GM23338 (cell line): Measurements from ENCODE around the gene ZNF816. TPM values are rescaled to one million over a fixed set of nuclear protein-coding genes. Genes with fewer than 3 reads are reported as not detected.

Source experiments
- ATAC-seq: fragments of 200-7000 bp; cut with Tn5 transposase; 3 replicates; pipeline ENCODE4 v1.9.1; 2020
- DNase-seq: peaks from one replicate; pipeline ENCODE4 v3.0.0-alpha.2; 2015; ENCODE audit warnings: low spot score
- H2AFZ ChIP-seq: fragments of 200-600 bp; sonication (generic); 2 replicates; pipeline ENCODE4 v1.8.0; 2016; ENCODE audit warnings: antibody characterized with exemption, mild to moderate bottlenecking, moderate library complexity
- H3F3A ChIP-seq: fragments of 200-600 bp; sonication (generic); replicated peaks from 2 replicates; pipeline ENCODE4 v1.8.0; 2017; ENCODE audit warnings: antibody characterized with exemption, mixed run types, low read depth
- H3K27ac ChIP-seq: fragments of 200-600 bp; sonication (generic); 2 replicates; pipeline ENCODE4 v1.6.1; 2016; ENCODE audit warnings: low read depth
- H3K27me3 ChIP-seq: fragments of 200-600 bp; sonication (generic); 2 replicates; pipeline ENCODE4 v1.8.0; 2016; ENCODE audit warnings: mild to moderate bottlenecking, mixed run types, moderate library complexity; ENCODE audit not compliant: insufficient read depth
- H3K36me3 ChIP-seq: fragments of 200-600 bp; sonication (generic); 2 replicates; pipeline ENCODE4 v1.8.0; 2016; ENCODE audit warnings: mild to moderate bottlenecking; ENCODE audit not compliant: insufficient read depth
- H3K4me1 ChIP-seq: fragments of 200-600 bp; sonication (generic); 2 replicates; pipeline ENCODE4 v1.8.0; 2016; ENCODE audit warnings: mild to moderate bottlenecking, moderate library complexity; ENCODE audit not compliant: insufficient read depth
- H3K4me2 ChIP-seq: fragments of 200-600 bp; sonication (generic); 2 replicates; pipeline ENCODE4 v1.7.1; 2017; ENCODE audit warnings: mixed run types
- H3K4me3 ChIP-seq: fragments of 200-600 bp; sonication (generic); 2 replicates; pipeline ENCODE4 v1.6.1; 2016; ENCODE audit warnings: mixed run types
- H3K79me2 ChIP-seq: fragments of 200-600 bp; sonication (generic); replicated peaks from 2 replicates; pipeline ENCODE4 v1.8.0; 2017; ENCODE audit warnings: mild to moderate bottlenecking; ENCODE audit not compliant: insufficient read depth
- H3K9me2 ChIP-seq: fragments of 200-600 bp; sonication (generic); 2 replicates; pipeline ENCODE4 v1.8.0; 2017; ENCODE audit not compliant: insufficient read depth
- H4K20me1 ChIP-seq: fragments of 200-600 bp; sonication (generic); replicated peaks from 2 replicates; pipeline ENCODE4 v1.8.0; 2017; ENCODE audit warnings: mild to moderate bottlenecking; ENCODE audit not compliant: insufficient read depth
- H3K27ac Mint-ChIP-seq: 2 replicates; pipeline ENCODE4 v1.8.0; 2020; ENCODE audit warnings: inconsistent platforms, mild to moderate bottlenecking, moderate library complexity, mixed read lengths
- H3K27me3 Mint-ChIP-seq: 3 replicates; pipeline ENCODE4 v1.8.0; 2022; ENCODE audit warnings: low read depth, mild to moderate bottlenecking, moderate library complexity, mixed read lengths, inconsistent platforms; ENCODE audit not compliant: insufficient read depth, poor library complexity
- H3K36me3 Mint-ChIP-seq: 3 replicates; pipeline ENCODE4 v1.8.0; 2021; ENCODE audit warnings: low read depth, mild to moderate bottlenecking, inconsistent platforms, moderate library complexity, mixed read lengths
- H3K4me1 Mint-ChIP-seq: 3 replicates; pipeline ENCODE4 v1.8.0; 2020; ENCODE audit warnings: mild to moderate bottlenecking, inconsistent platforms, mixed read lengths
- H3K4me3 Mint-ChIP-seq: 3 replicates; pipeline ENCODE4 v1.8.0; 2021; ENCODE audit warnings: moderate library complexity, mild to moderate bottlenecking, inconsistent platforms, mixed read lengths
- H3K9me3 Mint-ChIP-seq: 3 replicates; pipeline ENCODE4 v1.8.0; 2020; ENCODE audit warnings: moderate library complexity, mild to moderate bottlenecking, inconsistent platforms, mixed read lengths
- CREB1 ChIP-seq: fragments of 250-450 bp; sonication (Bioruptor Pico); IDR thresholded peaks from 2 replicates; pipeline ENCODE4 v1.5.0; 2020; ENCODE audit warnings: low read depth, mild to moderate bottlenecking, moderate library complexity
- EZH2 ChIP-seq: fragments of 200-600 bp; sonication (generic); IDR thresholded peaks from one replicate; pipeline ENCODE4 v1.8.0; 2017; ENCODE audit warnings: antibody characterized with exemption, mild to moderate bottlenecking, low read depth; ENCODE audit not compliant: unreplicated experiment
- EZH2phosphoT487 ChIP-seq: fragments of 200-600 bp; sonication (generic); IDR thresholded peaks from one replicate; pipeline ENCODE4 v1.8.1; 2018; ENCODE audit warnings: antibody characterized with exemption; ENCODE audit not compliant: unreplicated experiment
- JUNB ChIP-seq: IDR thresholded peaks from one replicate; pipeline ENCODE4 v1.6.1; 2016; ENCODE audit warnings: antibody characterized with exemption; ENCODE audit not compliant: unreplicated experiment
- NANOG ChIP-seq: IDR thresholded peaks from 2 replicates; pipeline ENCODE4 v1.6.1; 2016; ENCODE audit warnings: antibody characterized with exemption, borderline replicate concordance
- POLR2AphosphoS5 ChIP-seq: IDR thresholded peaks from 2 replicates; pipeline ENCODE4 v1.6.1; 2016; ENCODE audit warnings: antibody characterized with exemption, low read depth
- STAT1 ChIP-seq: IDR thresholded peaks from one replicate; pipeline ENCODE4 v1.6.1; 2016; ENCODE audit warnings: antibody characterized with exemption; ENCODE audit not compliant: unreplicated experiment
- ZNF331 ChIP-seq: fragments of 250-450 bp; sonication (Bioruptor Pico); IDR thresholded peaks from 2 replicates; pipeline ENCODE4 v1.5.0; 2020; ENCODE audit warnings: low read depth, mild to moderate bottlenecking, moderate library complexity
- polyA plus RNA-seq: library from polyadenylated mRNA; unstranded; fragments of >200 nt; fragmentation: Nextera tagmentation; extraction: Ambion mirVana; gene quantifications from 2 replicates; pipeline ENCODE4 v1.2.1, GENCODE V29; 2016
- total RNA-seq: library from RNA; depleted of rRNA; stranded (reverse); fragments of >200 nt; shearing (Covaris generic); gene quantifications from 2 replicates; pipeline ENCODE4 v1.2.3, GENCODE V29; 2014
- TF ChIP-seq, protein P1 (sequence below), 2 experiments: fragments of 200-600 bp in 1 of 2; sonication (generic) in 1 of 2; conservative IDR thresholded peaks; 2 replicates each; pipeline versions ENCODE4 v1.5.1 to v1.6.1; 2016 to 2017; ENCODE audit warnings: antibody characterized with exemption in 2 of 2, low read depth in 2 of 2, mild to moderate bottlenecking in 2 of 2, moderate library complexity in 1 of 2
- TF ChIP-seq, protein P2 (sequence below): IDR thresholded peaks from 2 replicates; pipeline ENCODE4 v1.6.1; 2016; ENCODE audit warnings: antibody characterized with exemption
- TF ChIP-seq, protein P3 (sequence below): IDR thresholded peaks from one replicate; pipeline ENCODE4 v1.6.1; 2018; ENCODE audit warnings: antibody characterized with exemption; ENCODE audit not compliant: unreplicated experiment

The ZNF816 gene
- total and polyA plus RNA-seq, 2 experiments from 2014 or later = 7.0 to 9.5 TPM

DNA sequence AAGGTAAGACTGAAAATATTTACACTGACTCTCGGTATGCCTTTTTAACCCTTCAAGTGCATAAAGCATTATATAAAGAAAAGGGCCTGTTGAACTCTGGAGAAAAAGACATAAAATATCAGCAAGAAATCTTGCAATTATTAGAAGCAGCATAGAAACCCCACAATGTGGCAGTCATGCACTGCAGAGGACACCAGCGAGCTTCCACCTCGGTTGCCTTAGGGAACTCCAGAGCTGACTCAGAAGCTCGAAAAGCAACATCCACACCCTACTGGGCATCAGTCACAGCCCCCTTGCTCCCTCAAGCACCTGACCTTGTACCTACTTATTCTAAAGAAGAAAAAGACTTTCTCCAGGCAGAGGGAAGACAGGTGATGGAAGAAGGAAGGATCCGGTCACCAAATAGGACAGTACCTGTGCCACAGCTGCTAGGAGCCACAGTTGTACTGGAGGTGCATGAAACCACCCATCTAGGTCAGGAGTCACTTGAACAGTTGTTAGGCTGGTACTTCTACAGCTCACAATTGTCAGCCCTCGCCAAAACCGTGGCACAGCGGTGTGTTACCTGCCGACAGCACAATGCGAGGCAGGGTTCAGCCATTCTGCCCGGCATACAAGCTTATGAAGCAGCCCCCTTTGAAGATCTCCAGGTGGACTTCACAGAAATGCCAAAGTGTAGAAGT, 2.9 kb downstream of the ZNF816 start:
- Mint-ChIP-seq H3K36me3 (peaks cover 40% of the 10 kb centered on the region), H3K27ac (no peak overlapping the region), H3K4me3 (no peak overlapping the region), H3K27me3 (peaks cover under 1% of the 10 kb centered on the region), H3K4me1 (peaks cover 17% of the 10 kb centered on the region), H3K9me3 (no peaks in the 10 kb centered on the region; the same call in 2 of the 3 replicates)
- Histone ChIP-seq H3K36me3 (0 out of 2 replicates have a peak, but pooled peaks cover under 1% of the 10 kb centered on the region), H3K4me3 (no peak overlapping the region), H3K4me2 (no peak overlapping the region), H2AFZ (no peak overlapping the region), H3K9me2 (no peaks in the 10 kb centered on the region), H3F3A (no peaks in the 10 kb centered on the region; the same call in 1 of the 2 replicates), H3K27ac (no peak overlapping the region), H4K20me1 (peaks cover 7% of the 10 kb centered on the region; the same call in 1 of the 2 replicates), H3K27me3 (no peaks in the 10 kb centered on the region), H3K4me1 (peaks cover 17% of the 10 kb centered on the region), H3K79me2 (peaks cover 32% of the 10 kb centered on the region)
- DNase-seq (no peak), ATAC-seq (no peak)
- no peak for TF ChIP-seq ZNF331 (CRISPR knock-in tag)
- TF ChIP-seq, protein P1, sequence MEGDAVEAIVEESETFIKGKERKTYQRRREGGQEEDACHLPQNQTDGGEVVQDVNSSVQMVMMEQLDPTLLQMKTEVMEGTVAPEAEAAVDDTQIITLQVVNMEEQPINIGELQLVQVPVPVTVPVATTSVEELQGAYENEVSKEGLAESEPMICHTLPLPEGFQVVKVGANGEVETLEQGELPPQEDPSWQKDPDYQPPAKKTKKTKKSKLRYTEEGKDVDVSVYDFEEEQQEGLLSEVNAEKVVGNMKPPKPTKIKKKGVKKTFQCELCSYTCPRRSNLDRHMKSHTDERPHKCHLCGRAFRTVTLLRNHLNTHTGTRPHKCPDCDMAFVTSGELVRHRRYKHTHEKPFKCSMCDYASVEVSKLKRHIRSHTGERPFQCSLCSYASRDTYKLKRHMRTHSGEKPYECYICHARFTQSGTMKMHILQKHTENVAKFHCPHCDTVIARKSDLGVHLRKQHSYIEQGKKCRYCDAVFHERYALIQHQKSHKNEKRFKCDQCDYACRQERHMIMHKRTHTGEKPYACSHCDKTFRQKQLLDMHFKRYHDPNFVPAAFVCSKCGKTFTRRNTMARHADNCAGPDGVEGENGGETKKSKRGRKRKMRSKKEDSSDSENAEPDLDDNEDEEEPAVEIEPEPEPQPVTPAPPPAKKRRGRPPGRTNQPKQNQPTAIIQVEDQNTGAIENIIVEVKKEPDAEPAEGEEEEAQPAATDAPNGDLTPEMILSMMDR (conservative IDR thresholded peaks at IDR 0.05; ENCODE audit: low read depth in 2 of 2) = 0 out of 4 replicates have a peak, but pooled peaks of 1 of the 2 experiments have one; percentile 8

DNA sequence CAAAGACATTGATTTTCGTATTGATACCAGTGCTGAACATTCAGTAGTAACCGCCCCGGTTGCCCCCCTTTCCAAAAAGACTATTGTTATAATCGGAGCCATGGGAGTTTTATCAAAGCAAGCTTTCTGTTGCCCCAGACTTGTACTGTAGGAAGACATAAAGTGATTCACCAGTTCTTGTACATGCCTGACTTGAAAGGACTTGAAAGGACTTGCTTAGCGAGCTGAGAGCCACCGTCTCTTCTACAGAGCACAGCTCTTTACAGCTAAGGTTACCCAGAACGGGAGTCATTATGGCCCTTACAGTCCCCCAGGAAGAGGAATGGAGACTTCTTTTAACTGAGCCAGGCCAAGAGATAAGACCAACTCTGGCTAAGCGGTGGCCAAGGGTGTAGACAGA, 5.1 kb downstream of the ZNF816 start:
- Histone ChIP-seq H2AFZ (no peak overlapping the region), H3K27me3 (no peaks in the 10 kb centered on the region), H3K4me3 (no peak overlapping the region), H4K20me1 (peaks cover 8% of the 10 kb centered on the region; the same call in 1 of the 2 replicates), H3K27ac (no peak overlapping the region), H3K79me2 (peaks cover 32% of the 10 kb centered on the region), H3K36me3 (0 out of 2 replicates have a peak, but pooled peaks cover 11% of the 10 kb centered on the region), H3F3A (no peaks in the 10 kb centered on the region), H3K4me1 (peaks cover 9% of the 10 kb centered on the region), H3K4me2 (no peak overlapping the region), H3K9me2 (no peaks in the 10 kb centered on the region; the same call in 1 of the 2 replicates)
- Mint-ChIP-seq H3K4me3 (no peak overlapping the region), H3K27ac (no peak overlapping the region), H3K27me3 (peaks cover 2% of the 10 kb centered on the region), H3K9me3 (peaks cover 5% of the 10 kb centered on the region; the same call in 2 of the 3 replicates), H3K36me3 (peaks cover 57% of the 10 kb centered on the region), H3K4me1 (peaks cover 7% of the 10 kb centered on the region)
- no peak for DNase-seq
- ATAC-seq = no peak
- no peak for TF ChIP-seq JUNB
- no peak for TF ChIP-seq POLR2AphosphoS5
- TF ChIP-seq, protein P2, sequence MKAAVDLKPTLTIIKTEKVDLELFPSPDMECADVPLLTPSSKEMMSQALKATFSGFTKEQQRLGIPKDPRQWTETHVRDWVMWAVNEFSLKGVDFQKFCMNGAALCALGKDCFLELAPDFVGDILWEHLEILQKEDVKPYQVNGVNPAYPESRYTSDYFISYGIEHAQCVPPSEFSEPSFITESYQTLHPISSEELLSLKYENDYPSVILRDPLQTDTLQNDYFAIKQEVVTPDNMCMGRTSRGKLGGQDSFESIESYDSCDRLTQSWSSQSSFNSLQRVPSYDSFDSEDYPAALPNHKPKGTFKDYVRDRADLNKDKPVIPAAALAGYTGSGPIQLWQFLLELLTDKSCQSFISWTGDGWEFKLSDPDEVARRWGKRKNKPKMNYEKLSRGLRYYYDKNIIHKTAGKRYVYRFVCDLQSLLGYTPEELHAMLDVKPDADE = no peak
- TF ChIP-seq STAT1 = no peak
- TF ChIP-seq CREB1 (CRISPR knock-in tag) = no peak
- TF ChIP-seq, protein P1 (conservative IDR thresholded peaks at IDR 0.05; ENCODE audit: low read depth in 2 of 2) = no peak
- no peak for TF ChIP-seq NANOG
- TF ChIP-seq EZH2 = no peak
- TF ChIP-seq EZH2phosphoT487 = no peak
- TF ChIP-seq, protein P3, sequence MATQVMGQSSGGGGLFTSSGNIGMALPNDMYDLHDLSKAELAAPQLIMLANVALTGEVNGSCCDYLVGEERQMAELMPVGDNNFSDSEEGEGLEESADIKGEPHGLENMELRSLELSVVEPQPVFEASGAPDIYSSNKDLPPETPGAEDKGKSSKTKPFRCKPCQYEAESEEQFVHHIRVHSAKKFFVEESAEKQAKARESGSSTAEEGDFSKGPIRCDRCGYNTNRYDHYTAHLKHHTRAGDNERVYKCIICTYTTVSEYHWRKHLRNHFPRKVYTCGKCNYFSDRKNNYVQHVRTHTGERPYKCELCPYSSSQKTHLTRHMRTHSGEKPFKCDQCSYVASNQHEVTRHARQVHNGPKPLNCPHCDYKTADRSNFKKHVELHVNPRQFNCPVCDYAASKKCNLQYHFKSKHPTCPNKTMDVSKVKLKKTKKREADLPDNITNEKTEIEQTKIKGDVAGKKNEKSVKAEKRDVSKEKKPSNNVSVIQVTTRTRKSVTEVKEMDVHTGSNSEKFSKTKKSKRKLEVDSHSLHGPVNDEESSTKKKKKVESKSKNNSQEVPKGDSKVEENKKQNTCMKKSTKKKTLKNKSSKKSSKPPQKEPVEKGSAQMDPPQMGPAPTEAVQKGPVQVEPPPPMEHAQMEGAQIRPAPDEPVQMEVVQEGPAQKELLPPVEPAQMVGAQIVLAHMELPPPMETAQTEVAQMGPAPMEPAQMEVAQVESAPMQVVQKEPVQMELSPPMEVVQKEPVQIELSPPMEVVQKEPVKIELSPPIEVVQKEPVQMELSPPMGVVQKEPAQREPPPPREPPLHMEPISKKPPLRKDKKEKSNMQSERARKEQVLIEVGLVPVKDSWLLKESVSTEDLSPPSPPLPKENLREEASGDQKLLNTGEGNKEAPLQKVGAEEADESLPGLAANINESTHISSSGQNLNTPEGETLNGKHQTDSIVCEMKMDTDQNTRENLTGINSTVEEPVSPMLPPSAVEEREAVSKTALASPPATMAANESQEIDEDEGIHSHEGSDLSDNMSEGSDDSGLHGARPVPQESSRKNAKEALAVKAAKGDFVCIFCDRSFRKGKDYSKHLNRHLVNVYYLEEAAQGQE = no peak
- TF ChIP-seq ZNF331 (CRISPR knock-in tag) = no peak
